HepG2 (cell line): ENCODE data around the gene ST14. TPM values are rescaled to one million over a fixed set of nuclear protein-coding genes. Genes with fewer than 3 reads are reported as not detected.

Source experiments
- CEBPZ ChIP-seq: IDR thresholded peaks from 2 replicates; pipeline ENCODE4 v1.6.1; 2012; ENCODE audit warnings: low read length, improper control_type of control experiment
- ELF1 ChIP-seq: sonication (generic); formaldehyde crosslinking; IDR thresholded peaks from 2 replicates; pipeline ENCODE4 v1.4.0; 2020; ENCODE audit warnings: missing genetic modification reagents
- HNF1B ChIP-seq: sonication (generic); formaldehyde crosslinking; IDR thresholded peaks from 2 replicates; pipeline ENCODE4 v1.5.1; 2020; ENCODE audit warnings: mild to moderate bottlenecking, moderate library complexity, missing genetic modification reagents
- KDM6A ChIP-seq: IDR thresholded peaks from 2 replicates; pipeline ENCODE4 v1.6.1; 2016; ENCODE audit warnings: low read depth
- MAFF ChIP-seq: IDR thresholded peaks from 2 replicates; pipeline ENCODE4 v1.6.1; 2011; ENCODE audit warnings: low read depth, low read length, improper control_type of control experiment
- NFIC ChIP-seq: IDR thresholded peaks from 2 replicates; pipeline ENCODE4 v1.6.1; 2012; ENCODE audit warnings: mild to moderate bottlenecking, low read length, inconsistent platforms
- NR2C2 ChIP-seq: sonication (generic); formaldehyde crosslinking; IDR thresholded peaks from 2 replicates; pipeline ENCODE4 v1.4.0; 2020; ENCODE audit warnings: missing genetic modification reagents, mild to moderate bottlenecking, moderate library complexity, borderline replicate concordance
- SAP130 ChIP-seq: IDR thresholded peaks from 2 replicates; pipeline ENCODE4 v1.6.1; 2016; ENCODE audit warnings: low read depth
- TBX3 ChIP-seq: fragments of 450-650 bp; IDR thresholded peaks from 2 replicates; pipeline ENCODE4 v1.6.1; 2017; ENCODE audit warnings: antibody characterized with exemption, mild to moderate bottlenecking, inconsistent platforms, borderline replicate concordance
- ZBTB2 ChIP-seq: sonication (generic); formaldehyde crosslinking; IDR thresholded peaks from 2 replicates; pipeline ENCODE4 v1.8.0; 2022; ENCODE audit warnings: low read depth, missing genetic modification reagents
- ZNF318 ChIP-seq: sonication (generic); formaldehyde crosslinking; IDR thresholded peaks from 2 replicates; pipeline ENCODE4 v1.4.0; 2020; ENCODE audit warnings: mild to moderate bottlenecking, missing genetic modification reagents
- ZNF639 ChIP-seq: conservative IDR thresholded peaks from 2 replicates; pipeline ENCODE4 v1.6.1; 2018; ENCODE audit warnings: missing genetic modification reagents
- ZNF816 ChIP-seq: sonication (generic); formaldehyde crosslinking; IDR thresholded peaks from 2 replicates; pipeline ENCODE4 v1.8.0; 2022; ENCODE audit warnings: missing genetic modification reagents, mild to moderate bottlenecking, borderline replicate concordance
- polyA plus RNA-seq, 8 experiments: library from polyadenylated mRNA; depleted of rRNA in 3 of 8; stranded (reverse) in 7 of 8; unstranded in 1 of 8; fragments of >200 nt; fragmentation: Illumina TruSeq in 4 of 8; extraction: Trizol in 4 of 8; gene quantifications; 2 replicates each; pipeline versions ENCODE4 v1.2.1 to v1.2.3, GENCODE V29; 2011 to 2016; ENCODE audit warnings: low read depth in 4 of 8, missing spikeins in 1 of 8, mixed read lengths in 1 of 8; ENCODE audit not compliant: insufficient read depth in 1 of 8
- total RNA-seq, 5 experiments: library from RNA; depleted of rRNA; stranded (reverse); fragments of >200 nt; fragmentation: Illumina TruSeq; extraction: Trizol; gene quantifications; 2 replicates each; pipeline ENCODE4 v1.2.3, GENCODE V29; 2016; ENCODE audit warnings: low read depth in 1 of 5

ST14 gene
- total and polyA plus RNA-seq, 2 of the 13 experiments (the other 11 are each of a cell fraction or from before 2014, with no cell fraction given): 0.88 to 1.4 TPM

- no peak for TF ChIP-seq ZNF318 (CRISPR knock-in tag)
- TF ChIP-seq SAP130: peak; percentile 94
- TF ChIP-seq ELF1 (CRISPR knock-in tag): peak; percentile 59
- no peak for TF ChIP-seq ZBTB2 (CRISPR knock-in tag)
- TF ChIP-seq ZNF816 (CRISPR knock-in tag): no peak
- TF ChIP-seq HNF1B (CRISPR knock-in tag): no peak; the same call in 1 of the 2 replicates
- 0 out of 2 replicates have a peak, but pooled peaks have one; percentile 8 for TF ChIP-seq MAFF
- peak; percentile 75; the same call in 1 of the 2 replicates for TF ChIP-seq TBX3
- TF ChIP-seq NR2C2 (CRISPR knock-in tag): peak; percentile 97
- no peak for TF ChIP-seq CEBPZ
- no peak; the same call in 1 of the 2 replicates for TF ChIP-seq ZNF639 (CRISPR knock-in tag)
- peak; percentile 76 for TF ChIP-seq NFIC
- TF ChIP-seq KDM6A (CRISPR knock-in tag): peak; percentile 43; the same call in 1 of the 2 replicates
Observed at GRCh38 chr11:130124096-130124495, 35.5 kb upstream of the ST14 start (continued).
